Vagina (tissue), 2 donors: ENCODE results near the gene ONECUT1. TPM values are rescaled to one million over a fixed set of nuclear protein-coding genes. Genes with fewer than 3 reads are reported as not detected.

Experiments
- DNase-seq, 2 donors: peaks; one replicate each; pipeline ENCODE4 v3.0.0-alpha.2; 2017; ENCODE audit errors: extremely low spot score in 2 of 2
- H3K27ac ChIP-seq: fragments of 200-600 bp; sonication (generic); one replicate; pipeline ENCODE4 v1.5.1; 2019
- H3K27me3 ChIP-seq: fragments of 200-600 bp; sonication (generic); one replicate; pipeline ENCODE4 v1.5.1; 2019
- H3K36me3 ChIP-seq, 2 donors: fragments of 200-600 bp; sonication (generic); one replicate each; pipeline ENCODE4 v1.5.1; 2017 to 2019
- H3K4me1 ChIP-seq: fragments of 200-600 bp; sonication (generic); one replicate; pipeline ENCODE4 v1.5.1; 2019
- H3K4me3 ChIP-seq, 2 donors: fragments of 200-600 bp; sonication (generic); 1 replicate in 1 of 2; 2 replicates in 1 of 2; pipeline ENCODE4 v1.5.1; 2016 to 2019
- H3K9me3 ChIP-seq: fragments of 200-600 bp; sonication (generic); one replicate; pipeline ENCODE4 v1.5.1; 2019
- POLR2A ChIP-seq, 2 donors: fragments of 450-650 bp; IDR thresholded peaks; one replicate each; pipeline ENCODE4 v1.6.1; 2017; ENCODE audit warnings: antibody characterized with exemption in 2 of 2, mild to moderate bottlenecking in 2 of 2, moderate library complexity in 2 of 2
- POLR2AphosphoS5 ChIP-seq, 2 donors: sonication (generic); formaldehyde crosslinking; IDR thresholded peaks; one replicate each; pipeline ENCODE4 v1.9.0; 2017; ENCODE audit warnings: antibody characterized with exemption in 2 of 2, mild to moderate bottlenecking in 2 of 2, low read depth in 1 of 2; ENCODE audit not compliant: insufficient read depth in 1 of 2
- intact Hi-C: fragments of 100-400 bp; cut with DNase I; formaldehyde crosslinking; loops from one replicate; pipeline ENCODE4 v1.15.1; 2023
- total RNA-seq: library from RNA; depleted of rRNA; stranded (reverse); fragments of >200 nt; gene quantifications from one replicate; pipeline ENCODE4 v1.2.3, GENCODE V29; 2016
- TF ChIP-seq, protein P1 (sequence below), 3 experiments: fragments of 450-650 bp in 2 of 3; fragments of 200-600 bp in 1 of 3; sonication (generic) in 1 of 3; IDR thresholded peaks; one replicate each; pipeline ENCODE4 v1.5.1; 2017 to 2019; ENCODE audit warnings: antibody characterized with exemption in 3 of 3, mild to moderate bottlenecking in 2 of 3, moderate library complexity in 2 of 3

The ONECUT1 gene
- total RNA-seq, 1 donor from 2014 or later: not detected

DNA sequence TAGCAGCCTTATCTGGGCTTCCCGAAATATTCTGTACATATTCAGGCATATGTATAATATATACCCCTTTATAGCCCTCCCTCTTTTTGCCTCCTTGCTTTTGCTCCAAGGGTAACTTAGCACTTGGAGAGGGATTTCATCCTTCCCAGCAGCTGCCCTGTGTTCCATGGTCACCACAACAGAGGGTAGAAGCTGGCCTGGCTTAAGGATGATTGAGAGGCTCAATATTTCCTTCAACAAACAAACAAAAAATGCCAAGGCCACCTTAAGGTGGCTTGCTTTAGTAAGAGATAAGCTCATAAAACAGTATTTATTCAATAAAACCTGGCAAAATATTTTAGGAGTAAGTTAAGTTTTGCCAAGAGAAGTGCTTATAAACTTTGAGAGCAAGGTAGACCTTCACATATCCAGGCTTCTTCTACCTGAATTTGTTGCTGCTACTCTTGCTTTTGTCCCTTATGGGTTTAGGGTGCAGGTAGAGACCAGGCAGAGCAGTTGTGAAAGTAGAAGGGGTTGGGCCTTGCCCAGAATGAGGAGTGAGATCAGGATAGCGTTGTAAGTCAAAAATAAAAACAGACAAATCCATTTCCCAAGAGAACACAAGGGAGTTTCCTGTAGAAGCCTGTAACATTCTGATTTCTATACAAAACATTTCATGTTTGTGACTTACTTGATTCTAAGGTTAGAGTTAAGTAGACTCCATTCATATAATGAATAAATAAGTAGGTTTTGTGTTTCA lies 58.2 kb downstream of the ONECUT1 start:
- intact Hi-C loops: no loop called here
- DNase-seq: no peak
- H3K9me3 ChIP-seq: no peaks in the 10 kb centered on the region
- peaks cover 8% of the 10 kb centered on the region for H3K4me1 ChIP-seq
- no peak overlapping the region for H3K27ac ChIP-seq
- H3K27me3 ChIP-seq: no peaks in the 10 kb centered on the region
- TF ChIP-seq POLR2AphosphoS5 (IDR thresholded peaks at IDR 0.05; ENCODE audit: insufficient read depth in 1 of 2, low read depth in 1 of 2) (no peak), POLR2A (IDR thresholded peaks at IDR 0.05) (no peak)
- TF ChIP-seq, protein P1, sequence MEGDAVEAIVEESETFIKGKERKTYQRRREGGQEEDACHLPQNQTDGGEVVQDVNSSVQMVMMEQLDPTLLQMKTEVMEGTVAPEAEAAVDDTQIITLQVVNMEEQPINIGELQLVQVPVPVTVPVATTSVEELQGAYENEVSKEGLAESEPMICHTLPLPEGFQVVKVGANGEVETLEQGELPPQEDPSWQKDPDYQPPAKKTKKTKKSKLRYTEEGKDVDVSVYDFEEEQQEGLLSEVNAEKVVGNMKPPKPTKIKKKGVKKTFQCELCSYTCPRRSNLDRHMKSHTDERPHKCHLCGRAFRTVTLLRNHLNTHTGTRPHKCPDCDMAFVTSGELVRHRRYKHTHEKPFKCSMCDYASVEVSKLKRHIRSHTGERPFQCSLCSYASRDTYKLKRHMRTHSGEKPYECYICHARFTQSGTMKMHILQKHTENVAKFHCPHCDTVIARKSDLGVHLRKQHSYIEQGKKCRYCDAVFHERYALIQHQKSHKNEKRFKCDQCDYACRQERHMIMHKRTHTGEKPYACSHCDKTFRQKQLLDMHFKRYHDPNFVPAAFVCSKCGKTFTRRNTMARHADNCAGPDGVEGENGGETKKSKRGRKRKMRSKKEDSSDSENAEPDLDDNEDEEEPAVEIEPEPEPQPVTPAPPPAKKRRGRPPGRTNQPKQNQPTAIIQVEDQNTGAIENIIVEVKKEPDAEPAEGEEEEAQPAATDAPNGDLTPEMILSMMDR (IDR thresholded peaks at IDR 0.05): no peak
- H3K4me3 ChIP-seq: no peak overlapping the region
- no peaks in the 10 kb centered on the region for H3K36me3 ChIP-seq

DNA sequence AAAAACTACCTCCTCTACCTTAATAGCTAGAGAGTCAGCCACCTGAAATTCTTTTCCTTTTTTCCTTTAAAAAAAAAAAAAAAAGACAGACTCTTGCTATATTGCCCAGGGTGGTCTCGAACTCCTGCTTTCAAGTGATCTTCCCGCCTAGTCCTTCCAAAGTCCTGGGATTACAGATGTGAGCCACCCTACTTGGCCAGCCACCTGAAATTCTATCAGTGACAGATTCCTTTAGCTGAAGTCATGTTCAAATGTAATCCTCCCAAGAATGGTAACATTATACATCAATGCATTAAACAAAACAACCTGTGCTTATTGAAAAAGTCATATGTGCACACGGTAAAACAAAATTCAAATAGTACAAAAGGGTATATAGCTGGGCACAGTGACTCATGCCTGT lies 59.1 kb downstream of the ONECUT1 start:
- intact Hi-C loops: no loop called here
- Histone ChIP-seq H3K27me3 (no peaks in the 10 kb centered on the region), H3K36me3 (no peaks in the 10 kb centered on the region), H3K4me1 (peaks cover 8% of the 10 kb centered on the region), H3K27ac (no peak overlapping the region), H3K4me3 (no peak overlapping the region), H3K9me3 (no peaks in the 10 kb centered on the region)
- no peak for DNase-seq
- TF ChIP-seq, protein P1 (IDR thresholded peaks at IDR 0.05): no peak
- no peak for TF ChIP-seq POLR2AphosphoS5 (IDR thresholded peaks at IDR 0.05; ENCODE audit: insufficient read depth in 1 of 2, low read depth in 1 of 2)
- TF ChIP-seq POLR2A (IDR thresholded peaks at IDR 0.05): no peak

DNA sequence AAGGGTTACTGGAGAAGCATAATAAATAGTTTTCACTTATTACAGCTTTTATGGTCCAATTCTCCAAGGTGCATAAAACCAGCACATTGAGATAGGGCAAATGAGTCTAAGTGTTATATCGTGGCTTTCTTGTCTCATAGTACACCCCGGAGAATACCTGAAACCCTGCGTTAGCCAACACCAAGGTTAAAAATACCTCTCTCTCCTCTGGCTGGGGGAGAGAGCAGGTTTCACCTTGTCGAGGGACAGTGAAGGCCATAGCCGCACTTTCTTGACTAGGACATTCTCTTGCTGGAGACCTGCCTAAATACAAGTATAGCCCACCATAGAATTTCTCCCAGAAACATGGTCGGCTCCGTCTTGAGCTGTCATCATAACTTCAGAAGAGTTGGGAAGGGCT lies 59.5 kb downstream of the ONECUT1 start:
- H3K36me3 ChIP-seq: no peaks in the 10 kb centered on the region
- DNase-seq: no peak
- intact Hi-C loops: no loop called here
- H3K4me1 ChIP-seq: peaks cover 8% of the 10 kb centered on the region
- no peak overlapping the region for H3K4me3 ChIP-seq
- H3K9me3 ChIP-seq: no peaks in the 10 kb centered on the region
- no peak overlapping the region for H3K27ac ChIP-seq
- TF ChIP-seq POLR2A (IDR thresholded peaks at IDR 0.05) (no peak), POLR2AphosphoS5 (IDR thresholded peaks at IDR 0.05; ENCODE audit: insufficient read depth in 1 of 2, low read depth in 1 of 2) (no peak)
- TF ChIP-seq, protein P1 (IDR thresholded peaks at IDR 0.05): no peak
- no peaks in the 10 kb centered on the region for H3K27me3 ChIP-seq

DNA sequence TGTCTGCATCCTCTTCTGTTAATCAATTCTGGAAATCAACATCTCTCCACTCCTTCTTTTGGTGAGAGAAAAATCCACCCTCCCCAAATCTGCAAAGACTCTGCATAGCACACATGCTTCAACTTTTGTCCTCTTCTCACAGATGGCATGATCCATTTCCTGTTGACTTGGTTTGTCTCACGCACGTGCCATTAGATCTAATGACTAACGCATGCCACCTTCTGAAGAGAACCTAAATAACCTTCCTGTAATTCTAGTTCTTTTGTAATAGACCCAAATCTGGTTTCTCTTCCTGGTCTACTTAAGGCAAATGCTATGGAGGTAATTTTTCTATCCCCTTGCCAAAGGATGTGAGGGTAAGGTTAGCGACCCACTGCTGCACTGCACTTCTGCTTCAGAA lies 60.0 kb downstream of the ONECUT1 start:
- Histone ChIP-seq H3K4me1 (peaks cover 8% of the 10 kb centered on the region), H3K36me3 (no peaks in the 10 kb centered on the region), H3K9me3 (no peaks in the 10 kb centered on the region), H3K27me3 (no peaks in the 10 kb centered on the region), H3K27ac (no peak overlapping the region), H3K4me3 (no peak overlapping the region)
- intact Hi-C loops: no loop called here
- DNase-seq: no peak
- TF ChIP-seq POLR2A (IDR thresholded peaks at IDR 0.05): no peak
- no peak for TF ChIP-seq POLR2AphosphoS5 (IDR thresholded peaks at IDR 0.05; ENCODE audit: insufficient read depth in 1 of 2, low read depth in 1 of 2)
- TF ChIP-seq, protein P1 (IDR thresholded peaks at IDR 0.05): no peak

DNA sequence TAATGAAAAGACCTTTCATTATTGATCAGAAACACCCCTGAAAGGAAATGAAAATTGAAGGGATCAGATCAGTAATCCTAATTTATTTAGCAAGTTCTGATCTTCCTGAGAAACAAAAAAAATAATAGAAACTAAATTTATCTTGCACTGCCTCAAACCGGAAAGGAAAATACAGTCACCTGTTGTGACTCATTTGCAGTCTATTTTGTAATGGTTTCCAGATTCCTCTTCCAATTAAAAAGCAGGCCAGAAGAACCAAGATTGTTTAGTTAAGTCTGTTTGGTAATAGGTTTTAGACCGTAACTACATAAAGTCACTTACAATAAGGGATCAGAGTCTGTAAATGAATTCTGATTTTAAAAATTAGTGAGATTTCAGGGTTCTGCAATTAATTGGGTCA lies 61.2 kb downstream of the ONECUT1 start:
- Histone ChIP-seq H3K27ac (no peak overlapping the region), H3K9me3 (no peaks in the 10 kb centered on the region), H3K27me3 (no peaks in the 10 kb centered on the region), H3K4me3 (no peak overlapping the region), H3K4me1 (peaks cover 8% of the 10 kb centered on the region), H3K36me3 (no peaks in the 10 kb centered on the region)
- no peak for DNase-seq
- TF ChIP-seq POLR2AphosphoS5 (IDR thresholded peaks at IDR 0.05; ENCODE audit: insufficient read depth in 1 of 2, low read depth in 1 of 2) (peak in 1 of 2 donors; percentile 64), POLR2A (IDR thresholded peaks at IDR 0.05) (no peak)
- TF ChIP-seq, protein P1 (IDR thresholded peaks at IDR 0.05): no peak
- intact Hi-C loops: no loop called here
